IMR-90 (cell line): ENCODE results near the gene PUM2. TPM values are rescaled to one million over a fixed set of nuclear protein-coding genes. Genes with fewer than 3 reads are reported as not detected.

ENCODE experiments used
- ATAC-seq: fragments of 200-7000 bp; cut with Tn5 transposase; 2 replicates; pipeline ENCODE4 v1.9.1; 2020; ENCODE audit warnings: low read depth, mild to moderate bottlenecking, moderate library complexity
- BruUV-seq: library from RNA; stranded (reverse); fragments of 400-500 nt; replicated peaks from 2 replicates; lab custom pipeline; 2021; lab: Mats Ljungman, UMichigan
- CTCF ChIA-PET: fragments of 300-600 bp; formaldehyde crosslinking; extraction: SDS; loops from one replicate; lab custom pipeline; 2021; ENCODE audit warnings: antibody characterized with exemption; lab: Yijun Ruan, JAX
- POLR2A ChIA-PET: fragments of 300-600 bp; sonication (Branson Sonifier 250); formaldehyde crosslinking; loops from one replicate; lab custom pipeline; 2022; ENCODE audit warnings: antibody characterized with exemption; ENCODE audit not compliant: unreplicated experiment; lab: Charles Lee
- DNase-seq: peaks from one replicate; pipeline ENCODE4 v3.0.0; 2013
- H2AFZ ChIP-seq: replicated peaks from 2 replicates; pipeline ENCODE3; 2013; ENCODE audit warnings: low read length, mild to moderate bottlenecking; ENCODE audit not compliant: poor library complexity
- H2AK5ac ChIP-seq: 2 replicates; pipeline ENCODE4 v1.6.1; 2013; ENCODE audit warnings: low read depth, low read length, inconsistent platforms
- H2AK9ac ChIP-seq: replicated peaks from 2 replicates; pipeline ENCODE3; 2013; ENCODE audit warnings: mild to moderate bottlenecking, low read depth, low read length, moderate library complexity; ENCODE audit not compliant: poor library complexity
- H2BK120ac ChIP-seq: 2 replicates; pipeline ENCODE4 v1.6.1; 2013; ENCODE audit warnings: low read depth, low read length, inconsistent platforms
- H2BK15ac ChIP-seq: 3 replicates; pipeline ENCODE4 v1.6.1; 2013; ENCODE audit warnings: low read depth, low read length, inconsistent platforms
- H2BK20ac ChIP-seq: 2 replicates; pipeline ENCODE4 v1.6.1; 2013; ENCODE audit warnings: low read depth, mild to moderate bottlenecking, inconsistent platforms, low read length, moderate library complexity
- H2BK5ac ChIP-seq: 2 replicates; pipeline ENCODE4 v1.6.1; 2013; ENCODE audit warnings: mild to moderate bottlenecking, low read depth, low read length, inconsistent platforms; ENCODE audit not compliant: poor library complexity, severe bottlenecking
- H3K14ac ChIP-seq: replicated peaks from 2 replicates; pipeline ENCODE4 v1.6.1; 2013; ENCODE audit warnings: low read depth, low read length, inconsistent platforms
- H3K18ac ChIP-seq: 2 replicates; pipeline ENCODE4 v1.6.1; 2013; ENCODE audit warnings: low read depth, low read length, control low read depth
- H3K23ac ChIP-seq: 2 replicates; pipeline ENCODE4 v1.6.1; 2013; ENCODE audit warnings: low read depth, low read length, inconsistent platforms
- H3K27ac ChIP-seq: 2 replicates; pipeline ENCODE4 v1.5.1; 2013; ENCODE audit warnings: mild to moderate bottlenecking, control low read depth, low read length; ENCODE audit not compliant: insufficient read depth
- H3K27me3 ChIP-seq: 2 replicates; pipeline ENCODE4 v1.6.1; 2013; ENCODE audit warnings: low read length; ENCODE audit not compliant: control insufficient read depth, insufficient read depth
- H3K36me3 ChIP-seq: 2 replicates; pipeline ENCODE4 v1.6.1; 2013; ENCODE audit warnings: low read length, mixed read lengths; ENCODE audit not compliant: control insufficient read depth, insufficient read depth
- H3K4ac ChIP-seq: 2 replicates; pipeline ENCODE4 v1.6.1; 2013; ENCODE audit warnings: low read depth, low read length, inconsistent platforms
- H3K4me1 ChIP-seq: 2 replicates; pipeline ENCODE4 v1.6.1; 2013; ENCODE audit warnings: low read length, mixed read lengths; ENCODE audit not compliant: control insufficient read depth, insufficient read depth
- H3K4me2 ChIP-seq: 2 replicates; pipeline ENCODE4 v1.6.1; 2013; ENCODE audit warnings: low read depth, mild to moderate bottlenecking, control low read depth, low read length, moderate library complexity
- H3K4me3 ChIP-seq: 2 replicates; pipeline ENCODE4 v1.5.1; 2013; ENCODE audit warnings: low read depth, mild to moderate bottlenecking, control low read depth, low read length, moderate library complexity; ENCODE audit not compliant: insufficient read depth
- H3K56ac ChIP-seq: 2 replicates; pipeline ENCODE4 v1.6.1; 2013; ENCODE audit warnings: low read length, inconsistent platforms; ENCODE audit not compliant: insufficient read depth; ENCODE audit errors: extremely low read depth
- H3K79me1 ChIP-seq, 2 experiments: 2 replicates each; pipeline ENCODE4 v1.6.1; 2013; ENCODE audit warnings: low read length in 2 of 2, inconsistent platforms in 1 of 2, low read depth in 1 of 2
- H3K9ac ChIP-seq: 2 replicates; pipeline ENCODE4 v1.6.1; 2013; ENCODE audit warnings: low read depth, low read length, control low read depth
- H3K9me1 ChIP-seq: 2 replicates; pipeline ENCODE4 v1.6.1; 2013; ENCODE audit warnings: low read length, inconsistent platforms; ENCODE audit not compliant: insufficient read depth
- H3K9me3 ChIP-seq: 2 replicates; pipeline ENCODE4 v1.6.1; 2013; ENCODE audit warnings: low read length; ENCODE audit not compliant: control insufficient read depth, insufficient read depth
- H4K20me1 ChIP-seq: 2 replicates; pipeline ENCODE4 v1.6.1; 2013; ENCODE audit warnings: low read length, inconsistent platforms; ENCODE audit not compliant: insufficient read depth
- H4K5ac ChIP-seq: 2 replicates; pipeline ENCODE4 v1.6.1; 2013; ENCODE audit warnings: mild to moderate bottlenecking, low read depth, low read length, control low read depth
- H4K8ac ChIP-seq, 2 experiments: 2 replicates each; pipeline ENCODE4 v1.6.1; 2013; ENCODE audit warnings: low read depth in 2 of 2, low read length in 2 of 2, control low read depth in 1 of 2, inconsistent platforms in 1 of 2
- H4K91ac ChIP-seq: 2 replicates; pipeline ENCODE4 v1.6.1; 2013; ENCODE audit warnings: low read depth, low read length, inconsistent platforms; ENCODE audit not compliant: insufficient read depth
- POLR2A ChIP-seq: IDR thresholded peaks from 2 replicates; pipeline ENCODE4 v1.6.1; 2012; ENCODE audit warnings: mild to moderate bottlenecking, low read depth, low read length
- RAD21 ChIP-seq: IDR thresholded peaks from 2 replicates; pipeline ENCODE4 v1.6.1; 2012; ENCODE audit warnings: low read length, improper control_type of control experiment
- RCOR1 ChIP-seq: IDR thresholded peaks from 2 replicates; pipeline ENCODE4 v1.6.1; 2012; ENCODE audit warnings: mild to moderate bottlenecking, low read length, improper control_type of control experiment; ENCODE audit not compliant: insufficient replicate concordance
- RFX5 ChIP-seq: IDR thresholded peaks from 2 replicates; pipeline ENCODE4 v1.8.0; 2012; ENCODE audit warnings: low read depth, mild to moderate bottlenecking, low read length, moderate library complexity
- SMC3 ChIP-seq: fragments of 150-350 bp; IDR thresholded peaks from 2 replicates; pipeline ENCODE4 v1.6.1; 2016; ENCODE audit warnings: low read depth, mild to moderate bottlenecking, antibody characterized with exemption, low read length, moderate library complexity
- WGBS, 2 experiments: methylation state at CpG; one replicate each; pipeline versions ENCODE4 v1.1.5 to v1.1.7; 2013; ENCODE audit warnings: missing lambda C conversion rate in 2 of 2; ENCODE audit not compliant: insufficient read length in 1 of 2; ENCODE audit errors: extremely low coverage in 2 of 2; 5-methylcytosine and 5-hydroxymethylcytosine counted together
- dilution Hi-C: fragments of 300-500 bp; cut with HindIII; formaldehyde crosslinking; loops from one replicate; pipeline ENCODE4 v1.14.3; 2018; ENCODE audit warnings: low sequenced_read_pairs; ENCODE audit not compliant: unreplicated experiment
- in situ Hi-C: fragments of 300-500 bp; cut with MboI; formaldehyde crosslinking; loops from 3 replicates; pipeline ENCODE4 v1.14.3; 2019; ENCODE audit warnings: low sequenced_read_pairs, inconsistent platforms, mixed read lengths
- intact Hi-C: fragments of 100-400 bp; cut with micrococcal nuclease; formaldehyde crosslinking; loops from 2 replicates; pipeline ENCODE4 v1.10.0; 2022
- polyA plus RNA-seq, 3 experiments: library from polyadenylated mRNA; depleted of rRNA; stranded (reverse); fragments of >200 nt; gene quantifications; 2 replicates each; pipeline ENCODE4 v1.2.3, GENCODE V29; 2012; ENCODE audit warnings: low replicate concordance in 1 of 3
- total RNA-seq: library from RNA; depleted of rRNA; stranded (reverse); fragments of >200 nt; gene quantifications from 2 replicates; pipeline ENCODE4 v1.2.3, GENCODE V29; 2012

PUM2 gene
- total and polyA plus RNA-seq, 2 of the 4 experiments (the other 2 are of a cell fraction) = 18.8 to 38.4 TPM

- no peaks in the 10 kb centered on the region for H3K27me3 ChIP-seq
- CTCF ChIA-PET = no interaction called here
- dilution Hi-C loops = no loop called here
- H3K4ac ChIP-seq = no peak overlapping the region
- H3K9ac ChIP-seq = no peak overlapping the region
- H3K23ac ChIP-seq = no peak overlapping the region
- no peaks in the 10 kb centered on the region for H3K79me1 ChIP-seq
- no TSS peak for BruUV-seq
- no peak overlapping the region for H4K8ac ChIP-seq
- H2AK5ac ChIP-seq = no peak overlapping the region
- ATAC-seq (no peak), DNase-seq (no peak)
- no peak overlapping the region for H3K56ac ChIP-seq
- H3K36me3 ChIP-seq = no peaks in the 10 kb centered on the region
- H3K4me1 ChIP-seq = peaks cover 8% of the 10 kb centered on the region
- no peak overlapping the region for H4K91ac ChIP-seq
- no peaks in the 10 kb centered on the region for H4K20me1 ChIP-seq
- WGBS, 2 experiments = 83% methylated on average over 1 of the region's 3 CpGs; no CpG with 5 or more reads in 1 of the 2 experiments
- in situ Hi-C loops = no loop called here
- H3K4me3 ChIP-seq = no peak overlapping the region
- H3K4me2 ChIP-seq = no peak overlapping the region
- no peak overlapping the region for H2BK15ac ChIP-seq
- no peak overlapping the region for H3K14ac ChIP-seq
- H3K9me3 ChIP-seq = no peaks in the 10 kb centered on the region
- no peak overlapping the region for H2AFZ ChIP-seq
- H3K9me1 ChIP-seq = no peaks in the 10 kb centered on the region
- no peak overlapping the region for H2BK5ac ChIP-seq
- intact Hi-C loops = no loop called here
- H3K27ac ChIP-seq = no peak overlapping the region
- TF ChIP-seq POLR2A (no peak), RAD21 (no peak), SMC3 (no peak), RCOR1 (no peak), RFX5 (no peak)
- POLR2A ChIA-PET = no interaction called here
- no peak overlapping the region for H4K5ac ChIP-seq
- no peak overlapping the region for H3K18ac ChIP-seq
- H2AK9ac ChIP-seq = no peak overlapping the region
- H2BK120ac ChIP-seq = no peak overlapping the region
- no peak overlapping the region for H2BK20ac ChIP-seq
Observed at GRCh38 chr2:20372896-20373640, 22.4 kb upstream of the PUM2 start.
